ENCODE results near the gene IRS2.

DNA sequence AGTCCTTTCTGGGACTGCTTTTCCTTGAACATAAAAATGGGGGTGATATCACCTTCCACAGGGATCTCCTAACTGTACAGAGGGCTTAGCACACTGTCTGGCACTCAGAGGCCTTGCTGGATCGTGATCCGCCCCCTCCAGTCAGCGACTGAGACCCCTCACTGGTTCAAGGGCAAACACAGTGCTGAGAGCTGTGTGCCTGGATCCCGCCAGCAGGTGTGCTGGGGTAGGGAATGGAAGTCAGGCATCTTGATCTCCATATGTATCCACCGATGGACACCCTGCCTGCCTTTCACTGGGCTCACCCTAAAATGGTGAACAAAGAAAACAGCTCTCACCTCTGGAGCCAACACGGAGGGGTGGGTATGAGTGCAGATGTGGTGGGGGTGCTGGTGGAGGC, 64.3 kb downstream of the IRS2 start:
- TF ChIP-seq EZH2 (IDR thresholded peaks at IDR 0.05; ENCODE audit: low read depth, unreplicated experiment) (no peak), CREB1 (CRISPR knock-in tag; IDR thresholded peaks at IDR 0.05; ENCODE audit: low read depth) (no peak), EZH2phosphoT487 (IDR thresholded peaks at IDR 0.05; ENCODE audit: unreplicated experiment) (no peak)
- TF ChIP-seq, protein P1, sequence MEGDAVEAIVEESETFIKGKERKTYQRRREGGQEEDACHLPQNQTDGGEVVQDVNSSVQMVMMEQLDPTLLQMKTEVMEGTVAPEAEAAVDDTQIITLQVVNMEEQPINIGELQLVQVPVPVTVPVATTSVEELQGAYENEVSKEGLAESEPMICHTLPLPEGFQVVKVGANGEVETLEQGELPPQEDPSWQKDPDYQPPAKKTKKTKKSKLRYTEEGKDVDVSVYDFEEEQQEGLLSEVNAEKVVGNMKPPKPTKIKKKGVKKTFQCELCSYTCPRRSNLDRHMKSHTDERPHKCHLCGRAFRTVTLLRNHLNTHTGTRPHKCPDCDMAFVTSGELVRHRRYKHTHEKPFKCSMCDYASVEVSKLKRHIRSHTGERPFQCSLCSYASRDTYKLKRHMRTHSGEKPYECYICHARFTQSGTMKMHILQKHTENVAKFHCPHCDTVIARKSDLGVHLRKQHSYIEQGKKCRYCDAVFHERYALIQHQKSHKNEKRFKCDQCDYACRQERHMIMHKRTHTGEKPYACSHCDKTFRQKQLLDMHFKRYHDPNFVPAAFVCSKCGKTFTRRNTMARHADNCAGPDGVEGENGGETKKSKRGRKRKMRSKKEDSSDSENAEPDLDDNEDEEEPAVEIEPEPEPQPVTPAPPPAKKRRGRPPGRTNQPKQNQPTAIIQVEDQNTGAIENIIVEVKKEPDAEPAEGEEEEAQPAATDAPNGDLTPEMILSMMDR (conservative IDR thresholded peaks at IDR 0.05; ENCODE audit: low read depth in 2 of 2) = no peak
- TF ChIP-seq, protein P2, sequence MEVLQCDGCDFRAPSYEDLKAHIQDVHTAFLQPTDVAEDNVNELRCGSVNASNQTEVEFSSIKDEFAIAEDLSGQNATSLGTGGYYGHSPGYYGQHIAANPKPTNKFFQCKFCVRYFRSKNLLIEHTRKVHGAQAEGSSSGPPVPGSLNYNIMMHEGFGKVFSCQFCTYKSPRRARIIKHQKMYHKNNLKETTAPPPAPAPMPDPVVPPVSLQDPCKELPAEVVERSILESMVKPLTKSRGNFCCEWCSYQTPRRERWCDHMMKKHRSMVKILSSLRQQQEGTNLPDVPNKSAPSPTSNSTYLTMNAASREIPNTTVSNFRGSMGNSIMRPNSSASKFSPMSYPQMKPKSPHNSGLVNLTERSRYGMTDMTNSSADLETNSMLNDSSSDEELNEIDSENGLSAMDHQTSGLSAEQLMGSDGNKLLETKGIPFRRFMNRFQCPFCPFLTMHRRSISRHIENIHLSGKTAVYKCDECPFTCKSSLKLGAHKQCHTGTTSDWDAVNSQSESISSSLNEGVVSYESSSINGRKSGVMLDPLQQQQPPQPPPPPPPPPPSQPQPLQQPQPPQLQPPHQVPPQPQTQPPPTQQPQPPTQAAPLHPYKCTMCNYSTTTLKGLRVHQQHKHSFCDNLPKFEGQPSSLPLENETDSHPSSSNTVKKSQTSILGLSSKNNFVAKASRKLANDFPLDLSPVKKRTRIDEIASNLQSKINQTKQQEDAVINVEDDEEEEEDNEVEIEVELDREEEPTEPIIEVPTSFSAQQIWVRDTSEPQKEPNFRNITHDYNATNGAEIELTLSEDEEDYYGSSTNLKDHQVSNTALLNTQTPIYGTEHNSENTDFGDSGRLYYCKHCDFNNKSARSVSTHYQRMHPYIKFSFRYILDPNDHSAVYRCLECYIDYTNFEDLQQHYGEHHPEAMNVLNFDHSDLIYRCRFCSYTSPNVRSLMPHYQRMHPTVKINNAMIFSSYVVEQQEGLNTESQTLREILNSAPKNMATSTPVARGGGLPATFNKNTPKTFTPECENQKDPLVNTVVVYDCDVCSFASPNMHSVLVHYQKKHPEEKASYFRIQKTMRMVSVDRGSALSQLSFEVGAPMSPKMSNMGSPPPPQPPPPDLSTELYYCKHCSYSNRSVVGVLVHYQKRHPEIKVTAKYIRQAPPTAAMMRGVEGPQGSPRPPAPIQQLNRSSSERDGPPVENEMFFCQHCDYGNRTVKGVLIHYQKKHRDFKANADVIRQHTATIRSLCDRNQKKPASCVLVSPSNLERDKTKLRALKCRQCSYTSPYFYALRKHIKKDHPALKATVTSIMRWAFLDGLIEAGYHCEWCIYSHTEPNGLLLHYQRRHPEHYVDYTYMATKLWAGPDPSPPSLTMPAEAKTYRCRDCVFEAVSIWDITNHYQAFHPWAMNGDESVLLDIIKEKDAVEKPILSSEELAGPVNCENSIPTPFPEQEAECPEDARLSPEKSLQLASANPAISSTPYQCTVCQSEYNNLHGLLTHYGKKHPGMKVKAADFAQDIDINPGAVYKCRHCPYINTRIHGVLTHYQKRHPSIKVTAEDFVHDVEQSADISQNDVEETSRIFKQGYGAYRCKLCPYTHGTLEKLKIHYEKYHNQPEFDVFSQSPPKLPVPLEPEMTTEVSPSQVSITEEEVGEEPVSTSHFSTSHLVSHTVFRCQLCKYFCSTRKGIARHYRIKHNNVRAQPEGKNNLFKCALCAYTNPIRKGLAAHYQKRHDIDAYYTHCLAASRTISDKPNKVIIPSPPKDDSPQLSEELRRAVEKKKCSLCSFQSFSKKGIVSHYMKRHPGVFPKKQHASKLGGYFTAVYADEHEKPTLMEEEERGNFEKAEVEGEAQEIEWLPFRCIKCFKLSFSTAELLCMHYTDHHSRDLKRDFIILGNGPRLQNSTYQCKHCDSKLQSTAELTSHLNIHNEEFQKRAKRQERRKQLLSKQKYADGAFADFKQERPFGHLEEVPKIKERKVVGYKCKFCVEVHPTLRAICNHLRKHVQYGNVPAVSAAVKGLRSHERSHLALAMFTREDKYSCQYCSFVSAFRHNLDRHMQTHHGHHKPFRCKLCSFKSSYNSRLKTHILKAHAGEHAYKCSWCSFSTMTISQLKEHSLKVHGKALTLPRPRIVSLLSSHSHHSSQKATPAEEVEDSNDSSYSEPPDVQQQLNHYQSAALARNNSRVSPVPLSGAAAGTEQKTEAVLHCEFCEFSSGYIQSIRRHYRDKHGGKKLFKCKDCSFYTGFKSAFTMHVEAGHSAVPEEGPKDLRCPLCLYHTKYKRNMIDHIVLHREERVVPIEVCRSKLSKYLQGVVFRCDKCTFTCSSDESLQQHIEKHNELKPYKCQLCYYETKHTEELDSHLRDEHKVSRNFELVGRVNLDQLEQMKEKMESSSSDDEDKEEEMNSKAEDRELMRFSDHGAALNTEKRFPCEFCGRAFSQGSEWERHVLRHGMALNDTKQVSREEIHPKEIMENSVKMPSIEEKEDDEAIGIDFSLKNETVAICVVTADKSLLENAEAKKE (CRISPR knock-in tag; IDR thresholded peaks at IDR 0.05) = no peak

All from GM23338 (cell line).